ENCODE measurements around the gene PLSCR4. TPM values are rescaled to one million over a fixed set of nuclear protein-coding genes. Genes with fewer than 3 reads are reported as not detected.

The PLSCR4 gene
- total and polyA plus RNA-seq, 4 donors = 10.8 to 95.2 (median 20.8) TPM

GRCh38 chr3:146164971-146165769 lies 85.7 kb downstream of the PLSCR4 start:
- Histone ChIP-seq H3K9me3 (ENCODE audit: control insufficient read depth in 4 of 4, insufficient read depth in 3 of 4, low read length in 3 of 4) (no peaks in the 10 kb centered on the region), H3K4me3 (no peak overlapping the region), H3K27ac (ENCODE audit: low read depth in 1 of 2, low read length in 1 of 2) (no peak overlapping the region), H3K27me3 (ENCODE audit: control insufficient read depth in 3 of 3, insufficient read depth in 3 of 3, low read length in 2 of 3) (no peaks in the 10 kb centered on the region), H3K4me1 (ENCODE audit: control insufficient read depth in 5 of 5, insufficient read depth in 5 of 5, low read length in 5 of 5) (peaks cover 0 to 17% (median 8%) of the 10 kb centered on the region in 5 donors), H3K9ac (ENCODE audit: insufficient read depth in 1 of 2, low read length in 2 of 2) (no peak overlapping the region), H3K36me3 (ENCODE audit: control insufficient read depth in 4 of 4, insufficient read depth in 4 of 4, low read length in 4 of 4) (no peaks in the 10 kb centered on the region)
- TF ChIP-seq CTCF (IDR thresholded peaks at IDR 0.05; ENCODE audit: control extremely low read depth, extremely low read depth) = no peak
- no peak for DNase-seq
- 89 to 92% methylated on average over 7 of the region's 7 CpGs for WGBS, 2 donors
- ATAC-seq (ENCODE audit: insufficient read depth, low FRiP score) = no peak

- H3K9ac ChIP-seq (ENCODE audit: insufficient read depth in 1 of 2, low read length in 2 of 2) = no peak overlapping the region
- no peak overlapping the region for H3K27ac ChIP-seq (ENCODE audit: low read depth in 1 of 2, low read length in 1 of 2)
- H3K9me3 ChIP-seq (ENCODE audit: control insufficient read depth in 4 of 4, insufficient read depth in 3 of 4, low read length in 3 of 4) = no peaks in the 10 kb centered on the region
- no peak overlapping the region for H3K4me3 ChIP-seq
- H3K4me1 ChIP-seq (ENCODE audit: control insufficient read depth in 5 of 5, insufficient read depth in 5 of 5, low read length in 5 of 5) = peaks cover 0 to 21% (median 8%) of the 10 kb centered on the region in 5 donors
- TF ChIP-seq CTCF (IDR thresholded peaks at IDR 0.05; ENCODE audit: control extremely low read depth, extremely low read depth) = no peak
- H3K36me3 ChIP-seq (ENCODE audit: control insufficient read depth in 4 of 4, insufficient read depth in 4 of 4, low read length in 4 of 4) = no peaks in the 10 kb centered on the region
- no peaks in the 10 kb centered on the region for H3K27me3 ChIP-seq (ENCODE audit: control insufficient read depth in 3 of 3, insufficient read depth in 3 of 3, low read length in 2 of 3)
- DNase-seq = no peak
- no peak for ATAC-seq (ENCODE audit: insufficient read depth, low FRiP score)
These were observed 86.4 kb downstream of the PLSCR4 start for GRCh38 chr3:146164506-146164905.

DNA sequence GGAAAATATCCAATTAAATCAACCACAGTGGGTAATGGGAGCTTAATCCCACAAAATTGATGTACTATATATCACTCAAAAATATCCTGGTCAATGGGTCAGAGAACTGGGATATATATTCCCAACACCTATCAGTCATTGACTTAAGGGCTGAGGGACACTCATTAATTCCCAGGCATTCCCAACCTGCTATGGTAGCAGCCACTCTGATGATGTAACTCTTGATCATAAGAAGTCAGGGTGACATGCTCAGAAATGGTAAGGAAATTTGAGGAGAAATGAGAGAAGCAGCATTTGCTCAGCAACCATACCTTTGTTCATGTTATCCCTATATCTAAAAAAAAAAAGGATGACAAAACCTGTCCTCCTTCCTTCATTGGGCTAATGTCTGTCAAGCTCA lies 86.8 kb downstream of the PLSCR4 start:
- no peak for DNase-seq
- H3K4me1 ChIP-seq (ENCODE audit: control insufficient read depth in 5 of 5, insufficient read depth in 5 of 5, low read length in 5 of 5) = peaks cover 0 to 25% (median 8%) of the 10 kb centered on the region in 5 donors

More for the DNA sequence above, 86.8 kb downstream of the PLSCR4 start:
- ATAC-seq (ENCODE audit: insufficient read depth, low FRiP score) = no peak
- no peak overlapping the region for H3K9ac ChIP-seq (ENCODE audit: insufficient read depth in 1 of 2, low read length in 2 of 2)
- no peaks in the 10 kb centered on the region for H3K36me3 ChIP-seq (ENCODE audit: control insufficient read depth in 4 of 4, insufficient read depth in 4 of 4, low read length in 4 of 4)
- H3K4me3 ChIP-seq = no peak overlapping the region
- H3K27ac ChIP-seq (ENCODE audit: low read depth in 1 of 2, low read length in 1 of 2) = no peak overlapping the region
- TF ChIP-seq CTCF (IDR thresholded peaks at IDR 0.05; ENCODE audit: control extremely low read depth, extremely low read depth) = no peak
- H3K9me3 ChIP-seq (ENCODE audit: control insufficient read depth in 4 of 4, insufficient read depth in 3 of 4, low read length in 3 of 4) = no peaks in the 10 kb centered on the region
- H3K27me3 ChIP-seq (ENCODE audit: control insufficient read depth in 3 of 3, insufficient read depth in 3 of 3, low read length in 2 of 3) = no peaks in the 10 kb centered on the region

All from lung (tissue), 12 donors.